GM19099 (cell line): Measurements from ENCODE around the gene SLC66A2.

Experiments used
- POLR2A ChIP-seq: IDR thresholded peaks from 3 replicates; pipeline ENCODE4 v1.6.1; 2011; ENCODE audit warnings: low read depth; ENCODE audit not compliant: insufficient read length; ENCODE audit errors: extremely low read depth

SLC66A2 gene

GRCh38 chr18:79912409-79912991 lies 39.0 kb downstream of the SLC66A2 start:
- TF ChIP-seq POLR2A, result no peak

GRCh38 chr18:79911344-79912270 lies 39.8 kb downstream of the SLC66A2 start:
- TF ChIP-seq POLR2A, result no peak

- no peak for TF ChIP-seq POLR2A
These were observed 40.7 kb downstream of the SLC66A2 start for GRCh38 chr18:79910563-79911343.

- TF ChIP-seq POLR2A, result no peak
These were observed 44.7 kb downstream of the SLC66A2 start for GRCh38 chr18:79906706-79907105.

GRCh38 chr18:79905993-79906392 lies 45.5 kb downstream of the SLC66A2 start:
- no peak for TF ChIP-seq POLR2A

- TF ChIP-seq POLR2A, result no peak
These were observed 46.0 kb downstream of the SLC66A2 start for GRCh38 chr18:79905389-79905911.

- TF ChIP-seq POLR2A, result no peak
These were observed 46.9 kb downstream of the SLC66A2 start for GRCh38 chr18:79904357-79905147.

GRCh38 chr18:79903787-79904356 lies 47.6 kb downstream of the SLC66A2 start:
- TF ChIP-seq POLR2A, result no peak

- TF ChIP-seq POLR2A, result no peak
These were observed 48.3 kb downstream of the SLC66A2 start for GRCh38 chr18:79903071-79903635.

- TF ChIP-seq POLR2A, result no peak
These were observed 48.8 kb downstream of the SLC66A2 start for GRCh38 chr18:79902640-79903039.

GRCh38 chr18:79902075-79902474 lies 49.4 kb downstream of the SLC66A2 start:
- no peak for TF ChIP-seq POLR2A

GRCh38 chr18:79901665-79902064 lies 49.8 kb downstream of the SLC66A2 start:
- no peak for TF ChIP-seq POLR2A

- no peak for TF ChIP-seq POLR2A
These were observed 50.6 kb downstream of the SLC66A2 start for GRCh38 chr18:79900610-79901570.
